Measurements from ENCODE around the gene SYCE1. TPM values are rescaled to one million over a fixed set of nuclear protein-coding genes. Genes with fewer than 3 reads are reported as not detected.
"Not testable (repeated sequence)": the region's sequence is repeated elsewhere in the genome, so short reads cannot be mapped to it uniquely, and the experiment has no call there.

The SYCE1 gene
- total RNA-seq, 8 experiments from 2014 or later: 0.14 to 1.4 (median 0.45) TPM; not detected in 1

GRCh38 chr10:133541441-133541975 is 23.9 kb downstream of the SYCE1 start:
- 0 to 76% (median 32%) methylated on average over 1 to 5 of the region's 6 CpGs; no CpG with 5 or more reads in 6 of the 10 experiments for WGBS, 10 experiments
- H3K4me1 ChIP-seq (replicated peaks in 1 of 2); H3K27ac ChIP-seq; H3K4me3 ChIP-seq; ATAC-seq (replicated peaks in 6 of 8); in situ Hi-C loops (cut with MboI; ENCODE audit: low pct_unique_long_range_greater_than_20kb in 2 of 9, low sequenced_read_pairs in 9 of 9, unreplicated experiment in 9 of 9): not testable (repeated sequence)

GRCh38 chr10:133537546-133538545 is 27.5 kb downstream of the SYCE1 start:
- Histone ChIP-seq H3K4me3 (no peak overlapping the region), H3K27ac (no peak overlapping the region), H3K4me1 (replicated peaks in 1 of 2) (no peaks in the 10 kb centered on the region)
- in situ Hi-C loops (cut with MboI; ENCODE audit: low pct_unique_long_range_greater_than_20kb in 2 of 9, low sequenced_read_pairs in 9 of 9, unreplicated experiment in 9 of 9): no loop called here
- WGBS, 10 experiments: 0 to 71% (median 21%) methylated on average over 1 to 4 of the region's 4 CpGs; no CpG with 5 or more reads in 2 of the 10 experiments
- ATAC-seq (replicated peaks in 6 of 8): no peak

GRCh38 chr10:133536198-133536597 is 29.2 kb downstream of the SYCE1 start:
- H3K4me3 ChIP-seq: no peak overlapping the region
- H3K4me1 ChIP-seq (replicated peaks in 1 of 2): no peaks in the 10 kb centered on the region
- H3K27ac ChIP-seq: no peak overlapping the region
- ATAC-seq (replicated peaks in 6 of 8): no peak
- in situ Hi-C loops (cut with MboI; ENCODE audit: low pct_unique_long_range_greater_than_20kb in 2 of 9, low sequenced_read_pairs in 9 of 9, unreplicated experiment in 9 of 9): no loop called here
- 6% methylated on average over 3 of the region's 4 CpGs; no CpG with 5 or more reads in 9 of the 10 experiments for WGBS, 10 experiments

GRCh38 chr10:133534417-133534816 is 31.0 kb downstream of the SYCE1 start:
- in situ Hi-C loops (cut with MboI; ENCODE audit: low pct_unique_long_range_greater_than_20kb in 2 of 9, low sequenced_read_pairs in 9 of 9, unreplicated experiment in 9 of 9): no loop called here
- H3K4me3 ChIP-seq: no peak overlapping the region
- H3K27ac ChIP-seq: no peak overlapping the region
- 23 to 79% (median 34%) methylated on average over 1 to 6 of the region's 7 CpGs; no CpG with 5 or more reads in 3 of the 10 experiments for WGBS, 10 experiments
- no peaks in the 10 kb centered on the region for H3K4me1 ChIP-seq (replicated peaks in 1 of 2)
- ATAC-seq (replicated peaks in 6 of 8): no peak

GRCh38 chr10:133532871-133533270 is 32.5 kb downstream of the SYCE1 start:
- Histone ChIP-seq H3K27ac (no peak overlapping the region), H3K4me1 (replicated peaks in 1 of 2) (no peaks in the 10 kb centered on the region), H3K4me3 (no peak overlapping the region)
- no peak for ATAC-seq (replicated peaks in 6 of 8)
- 0 to 57% (median 39%) methylated on average over 1 to 5 of the region's 7 CpGs; no CpG with 5 or more reads in 3 of the 10 experiments for WGBS, 10 experiments
- in situ Hi-C loops (cut with MboI; ENCODE audit: low pct_unique_long_range_greater_than_20kb in 2 of 9, low sequenced_read_pairs in 9 of 9, unreplicated experiment in 9 of 9): no loop called here

- Histone ChIP-seq H3K4me1 (replicated peaks in 1 of 2) (no peaks in the 10 kb centered on the region), H3K4me3 (no peak overlapping the region), H3K27ac (no peak overlapping the region)
- in situ Hi-C loops (cut with MboI; ENCODE audit: low pct_unique_long_range_greater_than_20kb in 2 of 9, low sequenced_read_pairs in 9 of 9, unreplicated experiment in 9 of 9): no loop called here
- no peak for ATAC-seq (replicated peaks in 6 of 8)
- WGBS, 10 experiments: 31 to 60% (median 36%) methylated on average over 1 to 6 of the region's 9 CpGs; no CpG with 5 or more reads in 6 of the 10 experiments
These were observed 34.9 kb downstream of the SYCE1 start for GRCh38 chr10:133530506-133530905.

GRCh38 chr10:133529576-133529946 is 35.8 kb downstream of the SYCE1 start:
- H3K27ac ChIP-seq: no peak overlapping the region
- no peak overlapping the region for H3K4me3 ChIP-seq
- no peaks in the 10 kb centered on the region for H3K4me1 ChIP-seq (replicated peaks in 1 of 2)
- in situ Hi-C loops (cut with MboI; ENCODE audit: low pct_unique_long_range_greater_than_20kb in 2 of 9, low sequenced_read_pairs in 9 of 9, unreplicated experiment in 9 of 9): no loop called here
- WGBS, 10 experiments: 0 to 90% (median 77%) methylated on average over 1 to 26 of the region's 26 CpGs; no CpG with 5 or more reads in 1 of the 10 experiments
- ATAC-seq (replicated peaks in 6 of 8): no peak

GRCh38 chr10:133528845-133529575 is 36.4 kb downstream of the SYCE1 start:
- Histone ChIP-seq H3K4me1 (replicated peaks in 1 of 2) (no peaks in the 10 kb centered on the region), H3K4me3 (no peak overlapping the region), H3K27ac (no peak overlapping the region)
- in situ Hi-C loops (cut with MboI; ENCODE audit: low pct_unique_long_range_greater_than_20kb in 2 of 9, low sequenced_read_pairs in 9 of 9, unreplicated experiment in 9 of 9): no loop called here
- WGBS, 10 experiments: 0 to 100% (median 40%) methylated on average over 1 to 10 of the region's 37 CpGs; no CpG with 5 or more reads in 2 of the 10 experiments
- peak in 4 of 8 experiments; percentile 32 to 65 (median 51) for ATAC-seq (replicated peaks in 6 of 8)

- Histone ChIP-seq H3K27ac (no peak overlapping the region), H3K4me3 (no peak overlapping the region), H3K4me1 (replicated peaks in 1 of 2) (no peaks in the 10 kb centered on the region)
- in situ Hi-C loops (cut with MboI; ENCODE audit: low pct_unique_long_range_greater_than_20kb in 2 of 9, low sequenced_read_pairs in 9 of 9, unreplicated experiment in 9 of 9): no loop called here
- WGBS, 10 experiments: 0 to 100% (median 86%) methylated on average over 2 to 31 of the region's 50 CpGs; no CpG with 5 or more reads in 4 of the 10 experiments
- peak in 2 of 8 experiments; percentile 49 to 52 for ATAC-seq (replicated peaks in 6 of 8)
These were observed 37.0 kb downstream of the SYCE1 start for GRCh38 chr10:133528296-133528844.

- in situ Hi-C loops (cut with MboI; ENCODE audit: low pct_unique_long_range_greater_than_20kb in 2 of 9, low sequenced_read_pairs in 9 of 9, unreplicated experiment in 9 of 9): no loop called here
- ATAC-seq (replicated peaks in 6 of 8): peak in 2 of 8 experiments; percentile 10 to 21
- H3K4me3 ChIP-seq: no peak overlapping the region
- H3K4me1 ChIP-seq (replicated peaks in 1 of 2): no peaks in the 10 kb centered on the region
- 4 to 94% (median 78%) methylated on average over 3 to 22 of the region's 51 CpGs; no CpG with 5 or more reads in 4 of the 10 experiments for WGBS, 10 experiments
- no peak overlapping the region for H3K27ac ChIP-seq
These were observed 37.6 kb downstream of the SYCE1 start for GRCh38 chr10:133527771-133528271.

GRCh38 chr10:133526957-133527588 is 38.3 kb downstream of the SYCE1 start, which contains the start of gene CYP2E1:
Gene CYP2E1, plus strand, starts transcription at chr10:133527363. Its CDS starts 33 bp downstream, at chr10:133527396.
- no peak within 1 kb of the TSS for H3K27ac ChIP-seq
- H3K4me3 ChIP-seq: no peak within 1 kb of the TSS
- no peaks in the 10 kb centered on the region for H3K4me1 ChIP-seq (replicated peaks in 1 of 2)
- in situ Hi-C loops (cut with MboI; ENCODE audit: low pct_unique_long_range_greater_than_20kb in 2 of 9, low sequenced_read_pairs in 9 of 9, unreplicated experiment in 9 of 9): no loop called here
- no peak for ATAC-seq (replicated peaks in 6 of 8)
- 42 to 67% (median 49%) methylated on average over 3 to 14 of the region's 16 CpGs; no CpG with 5 or more reads in 4 of the 10 experiments for WGBS, 10 experiments

- WGBS, 10 experiments: 13 to 83% (median 63%) methylated on average over 1 to 6 of the region's 7 CpGs; no CpG with 5 or more reads in 3 of the 10 experiments
- ATAC-seq (replicated peaks in 6 of 8): no peak
- Histone ChIP-seq H3K27ac (no peak overlapping the region), H3K4me3 (no peak overlapping the region), H3K4me1 (replicated peaks in 1 of 2) (no peaks in the 10 kb centered on the region)
- in situ Hi-C loops (cut with MboI; ENCODE audit: low pct_unique_long_range_greater_than_20kb in 2 of 9, low sequenced_read_pairs in 9 of 9, unreplicated experiment in 9 of 9): no loop called here
These were observed 39.9 kb downstream of the SYCE1 start for GRCh38 chr10:133525444-133525843.
